Fibroblast of peridontal ligament (primary cell): ENCODE results near the gene ARVCF.
A peak's percentile ranks its signal among the peaks of the same experiment; 100 is the strongest.

Experiments
- DNase-seq: peaks from one replicate; pipeline ENCODE4 v3.0.0-alpha.2; 2010; ENCODE audit errors: extremely low read depth

Gene ARVCF

GRCh38 chr22:19973551-19974267 is 42.9 kb downstream of the ARVCF start:
- DNase-seq = no peak

- no peak for DNase-seq
Measured at GRCh38 chr22:19972652-19973550, 43.7 kb downstream of the ARVCF start.

DNA sequence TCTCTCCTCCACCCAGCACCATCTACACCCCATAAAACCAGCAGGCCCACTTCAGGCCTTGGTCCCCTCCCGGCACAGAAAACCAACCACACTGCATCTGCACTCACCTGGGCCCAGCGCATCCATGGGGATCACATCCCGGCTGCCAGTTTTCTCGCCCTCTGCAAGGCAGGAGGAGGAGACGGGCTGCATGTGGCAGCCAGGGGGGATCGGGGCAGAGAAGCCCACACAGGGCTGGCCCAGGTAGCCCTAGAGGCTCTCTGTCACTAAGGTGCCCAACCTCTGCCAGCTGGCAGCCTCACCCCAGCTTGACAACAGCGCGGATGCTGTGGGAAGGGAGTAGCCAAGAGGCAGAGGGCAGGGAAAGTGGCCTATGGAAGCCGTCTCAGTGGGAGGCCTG is 44.4 kb downstream of the ARVCF start:
- DNase-seq = no peak

DNA sequence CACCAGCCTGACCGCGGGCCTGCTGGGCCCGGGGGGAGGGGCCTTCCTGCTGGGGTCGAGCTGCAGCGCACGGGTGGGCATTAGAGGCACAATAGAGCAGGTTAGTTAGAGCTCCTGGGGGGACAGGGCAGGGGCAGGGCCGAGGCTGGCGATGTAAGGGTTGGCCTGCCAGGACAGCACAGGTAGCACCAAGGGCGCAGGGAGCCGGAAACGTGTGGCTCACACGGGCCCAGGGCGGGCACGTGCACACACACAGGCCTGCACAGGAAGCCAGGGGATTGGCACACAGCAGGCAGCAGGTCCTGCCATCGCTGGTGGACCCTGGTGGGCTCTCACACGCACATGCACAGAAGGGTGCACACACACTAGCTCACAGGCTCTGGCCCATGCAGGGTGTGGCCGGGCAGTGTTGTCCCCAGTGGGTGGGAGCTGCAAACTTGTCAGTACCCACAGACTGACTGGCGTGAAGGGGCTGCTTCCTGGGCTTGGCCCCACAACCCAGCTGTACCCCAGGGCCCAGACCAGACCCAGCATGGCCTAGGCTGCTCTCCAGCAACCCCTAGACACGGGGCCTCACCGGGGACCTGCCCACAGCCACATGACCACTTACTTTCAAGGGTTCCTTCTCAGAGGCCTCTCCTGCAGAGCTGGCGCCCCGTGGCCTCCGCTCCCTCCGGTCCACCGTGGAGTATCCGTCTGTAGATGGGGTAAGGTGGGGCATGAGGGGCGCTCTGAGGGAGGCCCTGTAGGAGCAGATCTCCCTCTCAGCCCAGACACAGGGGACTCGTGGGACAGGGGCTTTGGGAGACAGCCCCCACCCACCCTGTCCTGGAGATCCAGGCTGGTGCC is 45.1 kb downstream of the ARVCF start:
- DNase-seq = no peak

GRCh38 chr22:19970479-19971275 is 45.9 kb downstream of the ARVCF start:
- DNase-seq = peak; percentile 49

GRCh38 chr22:19970031-19970478 is 46.6 kb downstream of the ARVCF start:
- DNase-seq = no peak

DNA sequence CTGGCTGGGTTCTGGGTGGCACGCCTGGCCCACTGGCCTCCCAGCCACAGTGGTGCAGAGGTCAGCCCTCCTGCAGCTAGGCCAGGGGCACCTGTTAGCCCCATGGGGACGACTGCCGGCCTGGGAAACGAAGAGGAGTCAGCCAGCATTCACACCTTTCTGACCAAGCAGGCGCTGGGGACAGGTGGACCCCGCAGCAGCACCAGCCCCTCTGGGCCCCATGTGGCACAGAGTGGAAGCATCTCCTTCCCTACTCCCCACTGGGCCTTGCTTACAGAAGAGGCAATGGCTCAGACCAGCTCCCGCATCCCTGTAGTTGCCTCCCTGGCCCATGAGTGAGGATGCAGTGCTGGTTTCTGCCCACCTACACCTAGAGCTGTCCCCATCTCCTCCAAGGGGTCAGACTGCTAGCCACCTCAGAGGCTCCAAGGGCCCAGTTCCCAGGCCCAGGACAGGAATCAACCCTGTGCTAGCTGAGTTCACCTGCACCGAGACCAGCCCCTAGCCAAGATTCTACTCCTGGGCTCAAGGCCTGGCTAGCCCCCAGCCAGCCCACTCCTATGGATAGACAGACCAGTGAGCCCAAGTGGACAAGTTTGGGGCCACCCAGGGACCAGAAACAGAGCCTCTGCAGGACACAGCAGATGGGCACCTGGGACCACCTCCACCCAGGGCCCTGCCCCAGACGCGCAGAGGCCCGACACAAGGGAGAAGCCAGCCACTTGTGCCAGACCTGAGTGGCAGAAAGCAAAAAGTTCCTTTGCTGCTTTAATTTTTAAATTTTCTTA is 47.3 kb downstream of the ARVCF start:
- no peak for DNase-seq

- DNase-seq = no peak
Measured at GRCh38 chr22:19968450-19968891, 48.2 kb downstream of the ARVCF start.

DNA sequence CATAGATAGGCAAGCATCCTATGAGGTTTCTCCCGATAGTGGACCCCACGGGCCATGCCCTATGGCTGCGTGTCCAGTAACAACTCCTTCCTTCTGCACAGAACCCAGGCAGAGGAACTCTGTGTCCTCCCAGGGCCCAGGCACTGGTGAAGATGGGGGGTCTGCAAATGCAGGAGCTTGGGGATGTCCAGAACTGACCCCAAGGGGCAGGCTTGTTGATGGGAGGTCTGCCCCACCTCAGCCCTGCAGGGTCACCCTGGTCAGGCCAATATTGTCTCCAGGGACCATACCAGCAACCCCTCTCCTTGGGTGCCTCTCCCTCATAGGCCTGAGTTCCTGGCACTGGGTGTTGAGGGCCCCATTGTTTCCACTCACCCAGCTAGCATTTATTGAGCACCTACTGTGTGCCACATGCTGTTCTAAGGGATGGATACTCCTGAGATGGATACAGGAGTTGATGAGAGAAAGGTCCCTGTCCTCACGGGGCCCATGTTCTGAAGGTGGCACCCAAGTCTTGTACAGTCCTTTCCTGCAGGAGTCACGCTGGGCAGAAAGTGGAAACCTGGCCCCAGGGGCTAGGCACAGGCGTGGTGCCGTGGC is 48.7 kb downstream of the ARVCF start:
- DNase-seq = no peak

DNA sequence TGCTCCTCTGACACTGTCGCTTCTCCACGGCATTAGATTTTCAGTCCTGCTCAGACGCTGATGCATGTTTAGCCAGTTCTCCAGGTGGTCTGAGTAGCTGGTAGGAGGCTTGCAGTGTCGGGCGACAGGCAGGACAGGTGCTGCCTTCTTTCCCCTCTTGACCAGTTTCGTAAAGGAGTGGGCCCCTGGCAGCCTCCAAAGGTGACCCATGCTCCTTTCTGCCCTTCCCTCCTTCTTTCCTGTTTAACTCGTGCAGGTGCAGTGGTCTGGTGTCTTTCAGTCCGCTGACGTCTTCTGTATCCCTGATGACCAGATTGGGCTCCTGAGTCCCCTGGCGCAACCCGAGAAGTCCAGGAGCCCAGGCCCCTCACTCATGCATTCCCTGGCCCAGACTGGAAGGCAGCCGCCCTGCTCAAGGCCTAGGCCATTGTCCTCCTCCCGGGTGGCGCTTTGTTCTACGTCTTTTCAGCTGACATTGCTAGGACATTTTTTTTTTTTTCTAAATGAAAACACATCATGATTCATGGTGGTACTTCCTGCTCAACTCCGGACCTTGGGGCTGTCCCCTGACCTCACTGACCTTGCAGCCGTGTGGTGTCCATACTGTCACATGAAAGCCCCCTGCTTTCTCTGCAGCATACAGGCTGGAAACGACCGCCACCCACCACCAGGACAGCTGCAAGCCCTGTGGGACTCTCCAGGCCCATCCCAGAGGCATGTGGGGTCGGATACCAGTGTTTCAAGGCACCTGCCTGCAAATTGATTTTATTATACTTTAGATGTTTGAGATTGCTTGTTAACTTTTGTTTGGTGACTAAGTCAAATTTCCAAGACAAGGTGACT is 49.5 kb downstream of the ARVCF start:
- no peak for DNase-seq

GRCh38 chr22:19965771-19966709 is 50.6 kb downstream of the ARVCF start:
- peak; percentile 25 for DNase-seq

DNA sequence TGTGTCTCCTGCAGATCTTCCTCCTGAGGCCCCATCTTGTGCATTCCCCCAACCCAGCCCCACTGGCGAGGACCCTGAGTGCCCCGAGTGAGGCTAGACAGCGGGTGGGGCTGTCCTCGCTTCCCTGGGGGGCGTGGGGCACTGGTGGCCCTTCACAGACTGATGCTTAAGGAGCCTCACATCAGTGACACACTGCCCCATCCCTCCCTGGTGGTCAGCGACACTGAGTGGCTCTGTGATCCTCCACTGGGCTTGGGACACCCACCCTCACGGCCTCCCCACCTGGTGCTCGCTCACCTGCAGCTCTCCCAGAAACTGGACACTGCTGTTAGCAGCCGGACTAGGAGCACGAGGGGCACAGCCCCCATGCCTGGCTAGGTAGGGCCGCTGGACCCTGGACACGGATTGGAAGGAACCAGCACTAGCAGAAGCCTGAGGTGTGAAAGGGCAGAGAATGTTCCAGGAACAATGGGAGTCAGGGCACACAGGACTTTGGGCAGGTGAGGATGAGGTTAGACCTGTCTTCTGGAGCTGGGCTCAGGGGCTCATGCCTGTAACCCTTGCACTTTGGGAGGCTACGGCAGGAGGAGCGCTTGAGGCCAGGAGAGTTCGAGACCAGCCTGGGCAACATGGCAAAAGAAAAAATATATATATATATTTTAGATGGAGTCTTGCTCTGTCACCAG is 51.8 kb downstream of the ARVCF start:
- no peak for DNase-seq

DNA sequence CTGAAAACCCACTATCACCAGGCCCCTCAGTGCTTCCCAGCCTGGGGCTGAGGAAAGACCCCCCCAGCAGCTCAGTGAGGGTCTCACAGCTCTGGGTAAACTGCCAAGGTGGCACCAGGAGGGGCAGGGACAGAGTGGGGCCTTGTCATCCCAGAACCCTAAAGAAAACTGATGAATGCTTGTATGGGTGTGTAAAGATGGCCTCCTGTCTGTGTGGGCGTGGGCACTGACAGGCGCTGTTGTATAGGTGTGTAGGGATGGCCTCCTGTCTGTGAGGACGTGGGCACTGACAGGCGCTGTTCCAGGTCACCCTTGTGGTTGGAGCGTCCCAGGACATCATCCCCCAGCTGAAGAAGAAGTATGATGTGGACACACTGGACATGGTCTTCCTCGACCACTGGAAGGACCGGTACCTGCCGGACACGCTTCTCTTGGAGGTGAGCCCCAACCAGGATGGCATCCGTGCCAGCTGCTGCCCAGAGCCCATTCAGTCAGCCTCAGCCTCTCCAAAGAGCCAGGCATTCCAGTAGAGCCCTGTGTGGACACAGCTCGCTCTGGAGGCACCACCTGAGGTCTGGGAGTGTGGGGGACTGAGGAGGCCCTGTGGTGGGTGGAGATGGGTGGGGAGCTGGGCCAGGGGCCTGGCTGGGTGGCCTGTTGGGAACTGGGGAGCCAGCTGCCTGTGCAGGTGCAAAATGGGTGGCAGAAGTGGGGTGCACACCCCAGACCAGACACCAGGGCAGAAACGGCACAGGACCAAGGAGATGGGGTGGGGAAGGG is 52.6 kb downstream of the ARVCF start:
- DNase-seq = no peak

- DNase-seq = no peak
Measured at GRCh38 chr22:19962909-19963806, 53.5 kb downstream of the ARVCF start.

- peak; percentile 60 for DNase-seq
Measured at GRCh38 chr22:19962246-19962908, 54.2 kb downstream of the ARVCF start.
